ENCODE measurements around the gene ASRGL1.
"Not testable (repeated sequence)": the region's sequence is repeated elsewhere in the genome, so short reads cannot be mapped to it uniquely, and the experiment has no call there.

Gene ASRGL1

GRCh38 chr11:62353841-62354240 lies 16.6 kb downstream of the ASRGL1 start:
- Histone ChIP-seq H3K4me1 (ENCODE audit: control insufficient read depth, insufficient read depth, low read length) (no peaks in the 10 kb centered on the region), H3K36me3 (ENCODE audit: insufficient read depth, low read length) (no peaks in the 10 kb centered on the region), H3K9me3 (replicated peaks; ENCODE audit: low read length) (no peaks in the 10 kb centered on the region), H3K4me3 (ENCODE audit: low read length) (no peak overlapping the region), H3K27me3 (ENCODE audit: control insufficient read depth, insufficient read depth, low read length) (no peaks in the 10 kb centered on the region), H3K9ac (ENCODE audit: low read depth, low read length) (no peak overlapping the region), H3K4me2 (ENCODE audit: low read length) (no peak overlapping the region)

- H3K4me1 ChIP-seq (ENCODE audit: control insufficient read depth, insufficient read depth, low read length): no peaks in the 10 kb centered on the region
- no peaks in the 10 kb centered on the region for H3K27me3 ChIP-seq (ENCODE audit: control insufficient read depth, insufficient read depth, low read length)
- H3K4me2 ChIP-seq (ENCODE audit: low read length): no peak overlapping the region
- H3K9me3 ChIP-seq (replicated peaks; ENCODE audit: low read length): no peaks in the 10 kb centered on the region
- no peak overlapping the region for H3K9ac ChIP-seq (ENCODE audit: low read depth, low read length)
- no peaks in the 10 kb centered on the region for H3K36me3 ChIP-seq (ENCODE audit: insufficient read depth, low read length)
- no peak overlapping the region for H3K4me3 ChIP-seq (ENCODE audit: low read length)
These were observed 21.0 kb downstream of the ASRGL1 start for GRCh38 chr11:62358273-62358672.

- Histone ChIP-seq H3K9ac (ENCODE audit: low read depth, low read length) (no peak overlapping the region), H3K9me3 (replicated peaks; ENCODE audit: low read length) (no peaks in the 10 kb centered on the region), H3K4me1 (ENCODE audit: control insufficient read depth, insufficient read depth, low read length) (no peaks in the 10 kb centered on the region), H3K4me3 (ENCODE audit: low read length) (no peak overlapping the region), H3K27me3 (ENCODE audit: control insufficient read depth, insufficient read depth, low read length) (no peaks in the 10 kb centered on the region), H3K36me3 (ENCODE audit: insufficient read depth, low read length) (no peaks in the 10 kb centered on the region), H3K4me2 (ENCODE audit: low read length) (no peak overlapping the region)
These were observed 22.2 kb downstream of the ASRGL1 start for GRCh38 chr11:62359475-62359874.

GRCh38 chr11:62360685-62361084 lies 23.4 kb downstream of the ASRGL1 start:
- no peaks in the 10 kb centered on the region for H3K4me1 ChIP-seq (ENCODE audit: control insufficient read depth, insufficient read depth, low read length)
- H3K4me3 ChIP-seq (ENCODE audit: low read length): no peak overlapping the region
- H3K9ac ChIP-seq (ENCODE audit: low read depth, low read length): no peak overlapping the region
- H3K4me2 ChIP-seq (ENCODE audit: low read length): no peak overlapping the region
- H3K36me3 ChIP-seq (ENCODE audit: insufficient read depth, low read length): no peaks in the 10 kb centered on the region
- no peaks in the 10 kb centered on the region for H3K9me3 ChIP-seq (replicated peaks; ENCODE audit: low read length)
- H3K27me3 ChIP-seq (ENCODE audit: control insufficient read depth, insufficient read depth, low read length): no peaks in the 10 kb centered on the region

- H3K9me3 ChIP-seq (replicated peaks; ENCODE audit: low read length); H3K9ac ChIP-seq (ENCODE audit: low read depth, low read length); H3K36me3 ChIP-seq (ENCODE audit: insufficient read depth, low read length); H3K4me3 ChIP-seq (ENCODE audit: low read length); H3K4me2 ChIP-seq (ENCODE audit: low read length); H3K27me3 ChIP-seq (ENCODE audit: control insufficient read depth, insufficient read depth, low read length); H3K4me1 ChIP-seq (ENCODE audit: control insufficient read depth, insufficient read depth, low read length): not testable (repeated sequence)
These were observed 31.7 kb downstream of the ASRGL1 start for GRCh38 chr11:62368861-62369477.

- Histone ChIP-seq H3K9ac (ENCODE audit: low read depth, low read length) (no peak overlapping the region), H3K4me3 (ENCODE audit: low read length) (no peak overlapping the region), H3K4me2 (ENCODE audit: low read length) (no peak overlapping the region), H3K9me3 (replicated peaks; ENCODE audit: low read length) (no peaks in the 10 kb centered on the region), H3K4me1 (ENCODE audit: control insufficient read depth, insufficient read depth, low read length) (no peaks in the 10 kb centered on the region), H3K36me3 (ENCODE audit: insufficient read depth, low read length) (no peaks in the 10 kb centered on the region), H3K27me3 (ENCODE audit: control insufficient read depth, insufficient read depth, low read length) (peaks cover 7% of the 10 kb centered on the region)
These were observed 33.6 kb downstream of the ASRGL1 start for GRCh38 chr11:62370743-62371440.

GRCh38 chr11:62372871-62373270 lies 35.6 kb downstream of the ASRGL1 start:
- Histone ChIP-seq H3K9me3 (replicated peaks; ENCODE audit: low read length) (no peaks in the 10 kb centered on the region), H3K9ac (ENCODE audit: low read depth, low read length) (no peak overlapping the region), H3K4me1 (ENCODE audit: control insufficient read depth, insufficient read depth, low read length) (no peaks in the 10 kb centered on the region), H3K4me3 (ENCODE audit: low read length) (no peak overlapping the region), H3K27me3 (ENCODE audit: control insufficient read depth, insufficient read depth, low read length) (peaks cover 7% of the 10 kb centered on the region), H3K4me2 (ENCODE audit: low read length) (no peak overlapping the region), H3K36me3 (ENCODE audit: insufficient read depth, low read length) (no peaks in the 10 kb centered on the region)

- no peaks in the 10 kb centered on the region for H3K9me3 ChIP-seq (replicated peaks; ENCODE audit: low read length)
- no peak overlapping the region for H3K4me3 ChIP-seq (ENCODE audit: low read length)
- peaks cover 7% of the 10 kb centered on the region for H3K27me3 ChIP-seq (ENCODE audit: control insufficient read depth, insufficient read depth, low read length)
- no peaks in the 10 kb centered on the region for H3K4me1 ChIP-seq (ENCODE audit: control insufficient read depth, insufficient read depth, low read length)
- no peaks in the 10 kb centered on the region for H3K36me3 ChIP-seq (ENCODE audit: insufficient read depth, low read length)
- no peak overlapping the region for H3K4me2 ChIP-seq (ENCODE audit: low read length)
- no peak overlapping the region for H3K9ac ChIP-seq (ENCODE audit: low read depth, low read length)
These were observed 36.3 kb downstream of the ASRGL1 start for GRCh38 chr11:62373464-62374119.

GRCh38 chr11:62374801-62375200 lies 37.6 kb downstream of the ASRGL1 start:
- Histone ChIP-seq H3K27me3 (ENCODE audit: control insufficient read depth, insufficient read depth, low read length) (peaks cover 13% of the 10 kb centered on the region), H3K4me1 (ENCODE audit: control insufficient read depth, insufficient read depth, low read length) (no peaks in the 10 kb centered on the region), H3K4me3 (ENCODE audit: low read length) (no peak overlapping the region), H3K36me3 (ENCODE audit: insufficient read depth, low read length) (no peaks in the 10 kb centered on the region), H3K9ac (ENCODE audit: low read depth, low read length) (no peak overlapping the region), H3K4me2 (ENCODE audit: low read length) (no peak overlapping the region), H3K9me3 (replicated peaks; ENCODE audit: low read length) (no peaks in the 10 kb centered on the region)

- H3K27me3 ChIP-seq (ENCODE audit: control insufficient read depth, insufficient read depth, low read length): peaks cover 14% of the 10 kb centered on the region
- not testable (repeated sequence) for H3K4me1 ChIP-seq (ENCODE audit: control insufficient read depth, insufficient read depth, low read length); H3K9ac ChIP-seq (ENCODE audit: low read depth, low read length); H3K36me3 ChIP-seq (ENCODE audit: insufficient read depth, low read length); H3K9me3 ChIP-seq (replicated peaks; ENCODE audit: low read length); H3K4me3 ChIP-seq (ENCODE audit: low read length); H3K4me2 ChIP-seq (ENCODE audit: low read length)
These were observed 41.3 kb downstream of the ASRGL1 start for GRCh38 chr11:62378459-62379063.

- not testable (repeated sequence) for H3K4me3 ChIP-seq (ENCODE audit: low read length); H3K4me1 ChIP-seq (ENCODE audit: control insufficient read depth, insufficient read depth, low read length); H3K4me2 ChIP-seq (ENCODE audit: low read length); H3K36me3 ChIP-seq (ENCODE audit: insufficient read depth, low read length); H3K9ac ChIP-seq (ENCODE audit: low read depth, low read length); H3K9me3 ChIP-seq (replicated peaks; ENCODE audit: low read length)
- peaks cover 14% of the 10 kb centered on the region for H3K27me3 ChIP-seq (ENCODE audit: control insufficient read depth, insufficient read depth, low read length)
These were observed 42.3 kb downstream of the ASRGL1 start for GRCh38 chr11:62379586-62379985.
